OCI-LY7 (cell line): Measurements from ENCODE around the gene SUSD4.

Source experiments
- EZH2phosphoT487 ChIP-seq: fragments of 200-600 bp; sonication (generic); IDR thresholded peaks from 2 replicates; pipeline ENCODE4 v1.6.1; 2018; ENCODE audit warnings: low read depth, borderline replicate concordance, mild to moderate bottlenecking, mixed run types, antibody characterized with exemption, low read length, moderate library complexity, mixed read lengths
- TF ChIP-seq, protein P1 (sequence below): fragments of 200-600 bp; sonication (generic); conservative IDR thresholded peaks from 2 replicates; pipeline ENCODE4 v1.5.1; 2014; ENCODE audit warnings: mild to moderate bottlenecking, antibody characterized with exemption, low read length, moderate library complexity, mixed read lengths

DNA sequence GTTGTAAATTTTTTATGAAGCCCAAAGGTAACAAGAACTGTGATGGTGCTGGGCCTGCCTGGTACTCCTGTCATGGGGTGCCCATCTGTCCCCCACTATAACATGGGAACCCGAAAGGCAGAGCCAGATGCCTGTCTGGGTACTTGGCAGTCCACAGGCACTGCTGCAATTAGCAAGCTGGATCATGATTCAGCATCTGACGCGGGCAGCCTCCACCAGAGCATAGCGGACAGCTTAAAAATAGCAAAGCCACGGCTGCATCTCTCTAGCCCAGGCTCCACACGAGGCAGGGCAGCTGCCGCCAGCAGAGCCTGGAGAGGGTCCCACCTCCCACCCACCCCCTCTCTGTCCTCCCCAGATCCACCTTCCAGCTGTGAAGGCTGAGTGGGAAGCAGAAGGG is 22.9 kb downstream of the SUSD4 start:
- TF ChIP-seq, protein P1, sequence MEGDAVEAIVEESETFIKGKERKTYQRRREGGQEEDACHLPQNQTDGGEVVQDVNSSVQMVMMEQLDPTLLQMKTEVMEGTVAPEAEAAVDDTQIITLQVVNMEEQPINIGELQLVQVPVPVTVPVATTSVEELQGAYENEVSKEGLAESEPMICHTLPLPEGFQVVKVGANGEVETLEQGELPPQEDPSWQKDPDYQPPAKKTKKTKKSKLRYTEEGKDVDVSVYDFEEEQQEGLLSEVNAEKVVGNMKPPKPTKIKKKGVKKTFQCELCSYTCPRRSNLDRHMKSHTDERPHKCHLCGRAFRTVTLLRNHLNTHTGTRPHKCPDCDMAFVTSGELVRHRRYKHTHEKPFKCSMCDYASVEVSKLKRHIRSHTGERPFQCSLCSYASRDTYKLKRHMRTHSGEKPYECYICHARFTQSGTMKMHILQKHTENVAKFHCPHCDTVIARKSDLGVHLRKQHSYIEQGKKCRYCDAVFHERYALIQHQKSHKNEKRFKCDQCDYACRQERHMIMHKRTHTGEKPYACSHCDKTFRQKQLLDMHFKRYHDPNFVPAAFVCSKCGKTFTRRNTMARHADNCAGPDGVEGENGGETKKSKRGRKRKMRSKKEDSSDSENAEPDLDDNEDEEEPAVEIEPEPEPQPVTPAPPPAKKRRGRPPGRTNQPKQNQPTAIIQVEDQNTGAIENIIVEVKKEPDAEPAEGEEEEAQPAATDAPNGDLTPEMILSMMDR = no peak
- TF ChIP-seq EZH2phosphoT487 = no peak
